Measurements from ENCODE around the gene MGAT4A. TPM values are rescaled to one million over a fixed set of nuclear protein-coding genes. Genes with fewer than 3 reads are reported as not detected.

Gene MGAT4A
- total and polyA plus RNA-seq, 2 of the 13 experiments (the other 11 are each of a cell fraction or from before 2014, with no cell fraction given), result 47.2 to 90.9 TPM

DNA sequence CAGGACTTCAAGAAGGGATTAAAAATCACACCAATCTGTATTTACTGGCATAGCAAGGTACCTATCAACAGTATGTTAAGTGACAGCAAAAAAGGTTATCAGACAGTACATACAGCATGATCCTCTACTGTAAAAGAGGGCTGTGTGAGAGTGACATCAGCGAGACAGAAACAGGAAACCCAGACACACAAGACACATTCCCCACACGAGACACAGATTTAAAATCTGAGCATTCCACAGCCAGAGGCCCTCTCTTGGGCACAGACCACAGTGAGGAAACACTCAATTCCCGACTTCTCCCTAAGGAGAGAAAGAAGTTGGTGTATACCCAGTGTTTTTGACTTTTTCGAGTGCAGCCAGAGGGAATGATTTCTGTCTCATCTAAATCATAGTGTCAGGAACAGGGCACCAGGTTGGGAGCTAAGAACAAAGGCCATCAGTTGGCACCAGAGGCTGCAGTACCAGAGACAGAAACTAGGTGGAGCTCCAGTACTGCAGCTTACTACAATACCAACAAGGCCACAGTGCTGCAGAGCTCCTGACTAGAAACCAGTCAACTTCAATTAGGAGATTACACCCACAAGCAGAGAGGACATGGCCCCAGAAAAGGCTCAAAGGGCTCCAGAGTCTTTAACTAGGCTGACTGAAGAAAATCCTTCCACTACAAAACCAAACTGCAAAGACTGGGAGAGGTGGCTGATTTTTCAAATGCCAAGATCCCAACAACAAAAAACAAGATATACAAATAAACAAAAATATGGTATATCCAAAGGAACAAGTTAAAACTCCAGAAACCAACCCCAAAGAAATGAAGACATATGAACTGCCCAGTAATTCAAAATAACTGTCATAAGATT is 81.6 kb downstream of the MGAT4A start (continued):
- TF ChIP-seq, protein P1, sequence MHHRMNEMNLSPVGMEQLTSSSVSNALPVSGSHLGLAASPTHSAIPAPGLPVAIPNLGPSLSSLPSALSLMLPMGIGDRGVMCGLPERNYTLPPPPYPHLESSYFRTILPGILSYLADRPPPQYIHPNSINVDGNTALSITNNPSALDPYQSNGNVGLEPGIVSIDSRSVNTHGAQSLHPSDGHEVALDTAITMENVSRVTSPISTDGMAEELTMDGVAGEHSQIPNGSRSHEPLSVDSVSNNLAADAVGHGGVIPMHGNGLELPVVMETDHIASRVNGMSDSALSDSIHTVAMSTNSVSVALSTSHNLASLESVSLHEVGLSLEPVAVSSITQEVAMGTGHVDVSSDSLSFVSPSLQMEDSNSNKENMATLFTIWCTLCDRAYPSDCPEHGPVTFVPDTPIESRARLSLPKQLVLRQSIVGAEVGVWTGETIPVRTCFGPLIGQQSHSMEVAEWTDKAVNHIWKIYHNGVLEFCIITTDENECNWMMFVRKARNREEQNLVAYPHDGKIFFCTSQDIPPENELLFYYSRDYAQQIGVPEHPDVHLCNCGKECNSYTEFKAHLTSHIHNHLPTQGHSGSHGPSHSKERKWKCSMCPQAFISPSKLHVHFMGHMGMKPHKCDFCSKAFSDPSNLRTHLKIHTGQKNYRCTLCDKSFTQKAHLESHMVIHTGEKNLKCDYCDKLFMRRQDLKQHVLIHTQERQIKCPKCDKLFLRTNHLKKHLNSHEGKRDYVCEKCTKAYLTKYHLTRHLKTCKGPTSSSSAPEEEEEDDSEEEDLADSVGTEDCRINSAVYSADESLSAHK (CRISPR knock-in tag; IDR thresholded peaks at IDR 0.05; ENCODE audit: borderline replicate concordance), result no peak
- TF ChIP-seq ZNF839 (CRISPR knock-in tag; IDR thresholded peaks at IDR 0.05; ENCODE audit: borderline replicate concordance) (no peak), RBFOX2 (IDR thresholded peaks at IDR 0.05; ENCODE audit: low read depth, low read length) (no peak), HNRNPLL (IDR thresholded peaks at IDR 0.05; ENCODE audit: low read depth, low read length, poor library complexity, severe bottlenecking) (no peak), ZNF713 (CRISPR knock-in tag; IDR thresholded peaks at IDR 0.05) (no peak), ZNF790 (CRISPR knock-in tag; IDR thresholded peaks at IDR 0.05; ENCODE audit: borderline replicate concordance) (no peak), TBX3 (IDR thresholded peaks at IDR 0.05; ENCODE audit: borderline replicate concordance) (no peak), ZMYM3 (CRISPR knock-in tag; IDR thresholded peaks at IDR 0.05) (no peak), SMC3 (IDR thresholded peaks at IDR 0.05; ENCODE audit: low read length) (peak; percentile 100), THYN1 (CRISPR knock-in tag; IDR thresholded peaks at IDR 0.05; ENCODE audit: borderline replicate concordance, low read depth) (no peak), ZNF773 (CRISPR knock-in tag; IDR thresholded peaks at IDR 0.05; ENCODE audit: borderline replicate concordance) (no peak), HOXA7 (CRISPR knock-in tag; IDR thresholded peaks at IDR 0.05) (no peak), PCBP2 (optimal IDR thresholded peaks at IDR 0.05; ENCODE audit: low read depth, low read length, poor library complexity, severe bottlenecking) (no peak), POLR2G (IDR thresholded peaks at IDR 0.05; ENCODE audit: low read depth, low read length) (no peak), ATF1 (CRISPR knock-in tag; IDR thresholded peaks at IDR 0.05) (no peak), SNRNP70 (IDR thresholded peaks at IDR 0.05; ENCODE audit: low read depth, low read length) (no peak), KMT2B (CRISPR knock-in tag; IDR thresholded peaks at IDR 0.05) (0 out of 2 replicates have a peak, but pooled peaks have one; percentile 21), YEATS4 (CRISPR knock-in tag; IDR thresholded peaks at IDR 0.05; ENCODE audit: borderline replicate concordance) (no peak), SRY (CRISPR knock-in tag; IDR thresholded peaks at IDR 0.05) (no peak), ZFYVE20 (CRISPR knock-in tag; IDR thresholded peaks at IDR 0.05; ENCODE audit: borderline replicate concordance, low read depth) (no peak), GLI4 (CRISPR knock-in tag; IDR thresholded peaks at IDR 0.05; ENCODE audit: borderline replicate concordance) (no peak), ZNF768 (CRISPR knock-in tag; IDR thresholded peaks at IDR 0.05) (no peak), ARNT2 (CRISPR knock-in tag; IDR thresholded peaks at IDR 0.05; ENCODE audit: low read depth) (0 out of 2 replicates have a peak, but pooled peaks have one; percentile 7), HHEX (CRISPR knock-in tag; IDR thresholded peaks at IDR 0.05) (no peak), LCORL (IDR thresholded peaks at IDR 0.05) (no peak), LCORL (CRISPR knock-in tag; IDR thresholded peaks at IDR 0.05) (no peak), HNF4A (CRISPR knock-in tag; IDR thresholded peaks at IDR 0.05) (no peak)
- TF ChIP-seq, protein P2, sequence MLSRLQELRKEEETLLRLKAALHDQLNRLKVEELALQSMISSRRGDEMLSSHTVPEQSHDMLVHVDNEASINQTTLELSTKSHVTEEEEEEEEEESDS (CRISPR knock-in tag; IDR thresholded peaks at IDR 0.05; ENCODE audit: borderline replicate concordance), result no peak
- TF ChIP-seq, protein P3, sequence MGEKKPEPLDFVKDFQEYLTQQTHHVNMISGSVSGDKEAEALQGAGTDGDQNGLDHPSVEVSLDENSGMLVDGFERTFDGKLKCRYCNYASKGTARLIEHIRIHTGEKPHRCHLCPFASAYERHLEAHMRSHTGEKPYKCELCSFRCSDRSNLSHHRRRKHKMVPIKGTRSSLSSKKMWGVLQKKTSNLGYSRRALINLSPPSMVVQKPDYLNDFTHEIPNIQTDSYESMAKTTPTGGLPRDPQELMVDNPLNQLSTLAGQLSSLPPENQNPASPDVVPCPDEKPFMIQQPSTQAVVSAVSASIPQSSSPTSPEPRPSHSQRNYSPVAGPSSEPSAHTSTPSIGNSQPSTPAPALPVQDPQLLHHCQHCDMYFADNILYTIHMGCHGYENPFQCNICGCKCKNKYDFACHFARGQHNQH (CRISPR knock-in tag; IDR thresholded peaks at IDR 0.05), result peak; percentile 35; the same call in 1 of the 2 replicates
